Chondrocyte (in vitro differentiated cells): Measurements from ENCODE around the gene OR2V2. TPM values are rescaled to one million over a fixed set of nuclear protein-coding genes. Genes with fewer than 3 reads are reported as not detected.
"Not testable (repeated sequence)": the region's sequence is repeated elsewhere in the genome, so short reads cannot be mapped to it uniquely, and the experiment has no call there.

Experiments used
- DNase-seq: peaks from one replicate; pipeline ENCODE4 v3.0.0; 2021; ENCODE audit warnings: mixed read lengths, low spot score
- H3K27ac Mint-ChIP-seq: one replicate; pipeline ENCODE4 v1.8.0; 2021; ENCODE audit warnings: mild to moderate bottlenecking, moderate library complexity, mixed read lengths; ENCODE audit not compliant: unreplicated experiment
- H3K27me3 Mint-ChIP-seq: 2 replicates; pipeline ENCODE4 v1.8.0; 2021; ENCODE audit warnings: low read depth, mixed read lengths
- H3K36me3 Mint-ChIP-seq: 2 replicates; pipeline ENCODE4 v1.8.0; 2021; ENCODE audit warnings: low read depth, mixed read lengths
- H3K4me1 Mint-ChIP-seq: 2 replicates; pipeline ENCODE4 v1.8.0; 2021; ENCODE audit warnings: low read depth, mild to moderate bottlenecking, mixed read lengths
- H3K4me3 Mint-ChIP-seq: one replicate; pipeline ENCODE4 v1.8.0; 2021; ENCODE audit warnings: mild to moderate bottlenecking, moderate library complexity, mixed read lengths; ENCODE audit not compliant: unreplicated experiment
- H3K9me3 Mint-ChIP-seq: 2 replicates; pipeline ENCODE4 v1.8.0; 2021; ENCODE audit warnings: low read depth, mixed read lengths
- total RNA-seq: library from RNA; stranded (reverse); gene quantifications from 3 replicates; pipeline ENCODE4 v1.2.1, GENCODE V29; 2021
- TF ChIP-seq, protein P1 (sequence below): fragments of 200-600 bp; sonication (generic); IDR thresholded peaks from 2 replicates; pipeline ENCODE4 v1.5.0; 2021; ENCODE audit warnings: antibody characterized with exemption, mild to moderate bottlenecking, moderate library complexity

OR2V2 gene
- total RNA-seq, 1 donor from 2014 or later: not detected

GRCh38 chr5:181111010-181111409 is 36.4 kb upstream of the OR2V2 start:
- Mint-ChIP-seq H3K27me3 (peaks cover 71% of the 10 kb centered on the region), H3K9me3 (no peaks in the 10 kb centered on the region), H3K4me3 (no peak overlapping the region), H3K27ac (no peak overlapping the region), H3K36me3 (no peaks in the 10 kb centered on the region), H3K4me1 (peaks cover 13% of the 10 kb centered on the region)
- TF ChIP-seq, protein P1, sequence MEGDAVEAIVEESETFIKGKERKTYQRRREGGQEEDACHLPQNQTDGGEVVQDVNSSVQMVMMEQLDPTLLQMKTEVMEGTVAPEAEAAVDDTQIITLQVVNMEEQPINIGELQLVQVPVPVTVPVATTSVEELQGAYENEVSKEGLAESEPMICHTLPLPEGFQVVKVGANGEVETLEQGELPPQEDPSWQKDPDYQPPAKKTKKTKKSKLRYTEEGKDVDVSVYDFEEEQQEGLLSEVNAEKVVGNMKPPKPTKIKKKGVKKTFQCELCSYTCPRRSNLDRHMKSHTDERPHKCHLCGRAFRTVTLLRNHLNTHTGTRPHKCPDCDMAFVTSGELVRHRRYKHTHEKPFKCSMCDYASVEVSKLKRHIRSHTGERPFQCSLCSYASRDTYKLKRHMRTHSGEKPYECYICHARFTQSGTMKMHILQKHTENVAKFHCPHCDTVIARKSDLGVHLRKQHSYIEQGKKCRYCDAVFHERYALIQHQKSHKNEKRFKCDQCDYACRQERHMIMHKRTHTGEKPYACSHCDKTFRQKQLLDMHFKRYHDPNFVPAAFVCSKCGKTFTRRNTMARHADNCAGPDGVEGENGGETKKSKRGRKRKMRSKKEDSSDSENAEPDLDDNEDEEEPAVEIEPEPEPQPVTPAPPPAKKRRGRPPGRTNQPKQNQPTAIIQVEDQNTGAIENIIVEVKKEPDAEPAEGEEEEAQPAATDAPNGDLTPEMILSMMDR: no peak
- no peak for DNase-seq

DNA sequence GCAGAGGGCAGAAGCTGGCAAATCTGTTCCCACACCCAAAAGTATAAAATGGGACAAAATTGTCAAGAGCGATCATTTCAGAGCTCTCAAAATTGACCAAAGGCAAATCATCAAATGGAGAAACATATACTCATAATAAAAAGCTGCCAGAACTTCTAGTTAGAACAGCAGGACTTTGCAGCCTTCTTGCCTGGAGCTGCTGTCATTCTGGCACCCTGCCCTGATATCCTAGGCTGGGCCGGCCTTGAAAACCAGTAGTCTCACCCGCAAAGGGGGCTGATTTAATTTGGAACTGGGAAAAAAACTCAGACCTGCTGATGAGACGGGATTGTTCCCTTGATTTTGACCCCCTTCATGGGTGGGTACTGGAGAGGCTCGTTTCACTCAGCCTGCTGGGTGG is 34.9 kb upstream of the OR2V2 start:
- no peaks in the 10 kb centered on the region for H3K9me3 Mint-ChIP-seq
- H3K4me3 Mint-ChIP-seq: no peak overlapping the region
- no peak overlapping the region for H3K27ac Mint-ChIP-seq
- TF ChIP-seq, protein P1: no peak
- H3K36me3 Mint-ChIP-seq: no peaks in the 10 kb centered on the region
- H3K27me3 Mint-ChIP-seq: peaks cover 75% of the 10 kb centered on the region
- no peak for DNase-seq
- peaks cover 13% of the 10 kb centered on the region for H3K4me1 Mint-ChIP-seq

DNA sequence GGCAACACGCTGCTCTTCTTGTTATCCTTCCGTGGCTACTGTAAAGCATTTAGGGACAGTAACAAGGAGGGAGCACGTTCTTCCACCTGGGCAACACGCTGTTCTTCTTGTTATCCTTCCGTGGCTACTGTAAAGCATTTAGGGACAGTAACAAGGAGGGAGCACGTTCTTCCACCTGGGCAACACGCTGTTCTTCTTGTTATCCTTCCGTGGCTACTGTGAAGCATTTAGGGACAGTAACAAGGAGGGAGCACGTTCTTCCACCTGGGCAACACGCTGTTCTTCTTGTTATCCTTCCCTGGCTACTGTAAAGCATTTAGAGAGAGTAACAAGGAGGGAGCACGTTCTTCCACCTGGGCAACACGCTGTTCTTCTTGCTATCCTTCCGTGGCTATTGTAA is 33.8 kb upstream of the OR2V2 start:
- peaks cover 79% of the 10 kb centered on the region for H3K27me3 Mint-ChIP-seq
- H3K36me3 Mint-ChIP-seq: not testable (repeated sequence)

GRCh38 chr5:181114284-181114843 is 33.0 kb upstream of the OR2V2 start:
- H3K36me3 Mint-ChIP-seq: no peaks in the 10 kb centered on the region
- no peaks in the 10 kb centered on the region for H3K9me3 Mint-ChIP-seq
- H3K4me1 Mint-ChIP-seq: peaks cover 13% of the 10 kb centered on the region
- H3K4me3 Mint-ChIP-seq: peak overlapping the region; percentile 56
- TF ChIP-seq, protein P1: no peak
- H3K27me3 Mint-ChIP-seq: peaks cover 82% of the 10 kb centered on the region
- DNase-seq: no peak
- no peak overlapping the region for H3K27ac Mint-ChIP-seq

More for the DNA sequence above, 33.8 kb upstream of the OR2V2 start:
- DNase-seq, H3K9me3 Mint-ChIP-seq, H3K4me3 Mint-ChIP-seq, H3K27ac Mint-ChIP-seq: not testable (repeated sequence)
- H3K4me1 Mint-ChIP-seq: peaks cover 13% of the 10 kb centered on the region

DNA sequence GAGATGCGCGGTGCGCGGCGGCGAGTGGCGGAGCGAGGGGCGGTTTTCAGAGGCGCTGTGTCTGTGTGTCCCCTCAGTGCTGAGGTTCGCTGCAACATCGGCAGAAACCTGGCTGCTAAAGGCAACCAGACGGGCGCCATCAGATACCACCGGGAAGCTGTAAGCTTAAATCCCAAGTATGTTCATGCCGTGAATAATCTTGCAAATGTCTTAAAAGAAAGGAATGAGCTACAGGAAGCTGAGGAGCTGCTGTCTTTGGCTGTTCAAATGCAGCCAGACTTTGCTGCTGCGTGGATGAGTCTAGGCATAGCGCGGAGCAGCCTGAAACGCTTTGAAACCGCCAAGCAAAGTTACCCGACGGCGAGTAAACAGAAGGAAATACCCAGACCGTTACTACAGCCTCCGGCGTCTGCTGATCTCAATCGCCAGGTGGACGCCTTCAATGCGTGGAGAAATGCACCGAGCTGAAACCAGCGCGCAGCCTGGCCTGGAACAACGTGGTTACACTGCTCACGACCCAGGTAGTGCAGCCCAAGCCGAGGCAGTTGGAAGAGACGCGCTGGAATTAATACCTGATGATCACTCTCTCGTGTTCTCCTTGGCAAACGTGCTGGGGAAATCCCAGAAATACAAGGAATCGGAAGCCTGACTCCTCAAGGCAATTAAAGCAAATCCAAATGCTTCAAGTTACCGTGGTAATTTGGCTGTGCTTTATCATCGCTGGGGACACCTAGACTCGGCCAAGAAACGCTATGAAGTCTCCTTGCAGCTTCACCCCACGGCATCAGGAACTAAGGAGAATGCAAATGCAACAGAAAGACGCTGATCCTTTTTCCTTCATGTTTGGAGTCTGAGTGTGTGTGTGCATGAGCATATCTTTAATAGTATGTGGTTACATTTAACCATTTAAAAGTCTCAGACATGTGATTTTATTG is 32.3 kb upstream of the OR2V2 start:
- Mint-ChIP-seq H3K9me3 (no peaks in the 10 kb centered on the region), H3K27ac (no peak overlapping the region), H3K27me3 (peaks cover 81% of the 10 kb centered on the region), H3K4me3 (peak overlapping the region; percentile 56), H3K36me3 (no peaks in the 10 kb centered on the region), H3K4me1 (peaks cover 13% of the 10 kb centered on the region)
- TF ChIP-seq, protein P1: no peak
- no peak for DNase-seq
